ENCODE measurements around the gene UBE4B. TPM values are rescaled to one million over a fixed set of nuclear protein-coding genes. Genes with fewer than 3 reads are reported as not detected.
"Not testable (repeated sequence)": the region's sequence is repeated elsewhere in the genome, so short reads cannot be mapped to it uniquely, and the experiment has no call there.

Gene UBE4B
- total and polyA plus RNA-seq, 4 donors = 9.9 to 51.0 (median 28.2) TPM

GRCh38 chr1:10217748-10218441 lies 185.1 kb downstream of the UBE4B start:
- Histone ChIP-seq H3K27me3 (ENCODE audit: control insufficient read depth in 3 of 3, insufficient read depth in 3 of 3, low read length in 2 of 3) (no peaks in the 10 kb centered on the region), H3K9me3 (ENCODE audit: control insufficient read depth in 4 of 4, insufficient read depth in 3 of 4, low read length in 3 of 4) (no peaks in the 10 kb centered on the region), H3K9ac (ENCODE audit: insufficient read depth in 1 of 2, low read length in 2 of 2) (no peak overlapping the region), H3K36me3 (ENCODE audit: control insufficient read depth in 4 of 4, insufficient read depth in 4 of 4, low read length in 4 of 4) (no peaks in the 10 kb centered on the region), H3K27ac (ENCODE audit: low read depth in 1 of 2, low read length in 1 of 2) (peak overlapping the region; percentile 10 to 54), H3K4me3 (no peak overlapping the region), H3K4me1 (ENCODE audit: control insufficient read depth in 5 of 5, insufficient read depth in 5 of 5, low read length in 5 of 5) (peaks cover 6 to 35% (median 12%) of the 10 kb centered on the region in 5 donors)
- no peak for ATAC-seq (ENCODE audit: insufficient read depth, low FRiP score)
- peak in 2 of 3 donors; percentile 6 to 8 for DNase-seq
- no peak for TF ChIP-seq CTCF (IDR thresholded peaks at IDR 0.05; ENCODE audit: control extremely low read depth, extremely low read depth)
- WGBS, 2 donors = 50 to 69% methylated on average over 5 of the region's 5 CpGs

GRCh38 chr1:10220200-10220599 lies 187.4 kb downstream of the UBE4B start:
- DNase-seq = no peak
- TF ChIP-seq CTCF (IDR thresholded peaks at IDR 0.05; ENCODE audit: control extremely low read depth, extremely low read depth) = no peak
- Histone ChIP-seq H3K4me1 (ENCODE audit: control insufficient read depth in 5 of 5, insufficient read depth in 5 of 5, low read length in 5 of 5) (peaks cover 6 to 24% (median 19%) of the 10 kb centered on the region in 5 donors), H3K27ac (ENCODE audit: low read depth in 1 of 2, low read length in 1 of 2) (no peak overlapping the region), H3K9me3 (ENCODE audit: control insufficient read depth in 4 of 4, insufficient read depth in 3 of 4, low read length in 3 of 4) (no peaks in the 10 kb centered on the region), H3K4me3 (no peak overlapping the region), H3K36me3 (ENCODE audit: control insufficient read depth in 4 of 4, insufficient read depth in 4 of 4, low read length in 4 of 4) (no peaks in the 10 kb centered on the region), H3K27me3 (ENCODE audit: control insufficient read depth in 3 of 3, insufficient read depth in 3 of 3, low read length in 2 of 3) (no peaks in the 10 kb centered on the region), H3K9ac (ENCODE audit: insufficient read depth in 1 of 2, low read length in 2 of 2) (no peak overlapping the region)
- ATAC-seq (ENCODE audit: insufficient read depth, low FRiP score) = no peak

DNA sequence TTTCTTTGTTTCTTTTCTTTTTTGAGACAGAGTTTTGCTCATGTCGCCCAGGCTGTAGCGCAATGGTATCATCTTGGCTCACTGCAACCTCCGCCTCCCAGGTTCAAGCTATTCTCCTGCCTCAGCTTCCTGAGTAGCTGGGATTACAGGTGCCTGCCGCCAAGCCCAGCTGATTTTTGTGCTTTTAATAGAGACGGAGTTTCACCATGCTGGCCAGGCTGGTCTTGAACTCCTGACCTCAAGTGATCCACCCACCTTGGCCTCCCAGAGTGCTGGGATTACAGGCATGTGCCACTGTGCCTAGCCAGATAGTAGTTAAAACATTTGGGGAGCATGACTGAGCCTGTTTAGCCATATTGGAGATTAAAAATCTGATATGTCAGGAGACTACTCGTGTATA lies 187.9 kb downstream of the UBE4B start:
- H3K4me1 ChIP-seq (ENCODE audit: control insufficient read depth in 5 of 5, insufficient read depth in 5 of 5, low read length in 5 of 5) = peaks cover 6 to 23% (median 19%) of the 10 kb centered on the region in 5 donors
- DNase-seq; H3K27me3 ChIP-seq (ENCODE audit: control insufficient read depth in 3 of 3, insufficient read depth in 3 of 3, low read length in 2 of 3); H3K36me3 ChIP-seq (ENCODE audit: control insufficient read depth in 4 of 4, insufficient read depth in 4 of 4, low read length in 4 of 4); H3K9me3 ChIP-seq (ENCODE audit: control insufficient read depth in 4 of 4, insufficient read depth in 3 of 4, low read length in 3 of 4); ATAC-seq (ENCODE audit: insufficient read depth, low FRiP score); H3K27ac ChIP-seq (ENCODE audit: low read depth in 1 of 2, low read length in 1 of 2); H3K9ac ChIP-seq (ENCODE audit: insufficient read depth in 1 of 2, low read length in 2 of 2); H3K4me3 ChIP-seq: not testable (repeated sequence)
- 89 to 94% methylated on average over 6 of the region's 6 CpGs for WGBS, 2 donors

- Histone ChIP-seq H3K9me3 (ENCODE audit: control insufficient read depth in 4 of 4, insufficient read depth in 3 of 4, low read length in 3 of 4) (no peaks in the 10 kb centered on the region), H3K4me3 (no peak overlapping the region), H3K9ac (ENCODE audit: insufficient read depth in 1 of 2, low read length in 2 of 2) (no peak overlapping the region), H3K27me3 (ENCODE audit: control insufficient read depth in 3 of 3, insufficient read depth in 3 of 3, low read length in 2 of 3) (no peaks in the 10 kb centered on the region), H3K36me3 (ENCODE audit: control insufficient read depth in 4 of 4, insufficient read depth in 4 of 4, low read length in 4 of 4) (no peaks in the 10 kb centered on the region), H3K4me1 (ENCODE audit: control insufficient read depth in 5 of 5, insufficient read depth in 5 of 5, low read length in 5 of 5) (peaks cover 0 to 9% (median 3%) of the 10 kb centered on the region in 5 donors), H3K27ac (ENCODE audit: low read depth in 1 of 2, low read length in 1 of 2) (no peak overlapping the region)
- TF ChIP-seq CTCF (IDR thresholded peaks at IDR 0.05; ENCODE audit: control extremely low read depth, extremely low read depth) = no peak
- 59 to 77% methylated on average over 1 of the region's 1 CpG for WGBS, 2 donors
- ATAC-seq (ENCODE audit: insufficient read depth, low FRiP score) (no peak), DNase-seq (no peak)
Measured at GRCh38 chr1:10225573-10225972, 192.8 kb downstream of the UBE4B start.

Measured in lung (tissue), 12 donors.